ENCODE data around the gene NEUROD4.
"Not testable (repeated sequence)": the region's sequence is repeated elsewhere in the genome, so short reads cannot be mapped to it uniquely, and the experiment has no call there.

The NEUROD4 gene

DNA sequence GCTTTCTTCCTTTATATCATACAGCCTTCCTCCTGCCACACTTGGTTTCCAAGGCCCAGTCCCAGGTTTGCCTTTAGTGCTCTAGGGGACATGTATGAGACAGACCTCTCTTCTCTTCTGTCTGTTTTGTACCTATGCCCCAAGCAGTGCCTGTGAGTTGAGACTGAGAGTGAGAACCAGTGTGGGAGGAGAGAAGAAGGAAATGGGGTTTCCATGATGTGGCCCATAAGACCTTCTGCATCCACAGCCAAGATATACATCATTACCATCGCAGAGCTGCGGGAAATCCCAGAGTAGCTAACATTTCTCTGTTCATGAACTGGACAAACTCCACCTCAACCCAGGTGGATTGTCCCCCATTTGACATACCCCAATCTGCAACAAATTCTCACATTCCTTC is 38.0 kb upstream of the NEUROD4 start:
- Histone ChIP-seq H3K27ac (replicated peaks) (no peak overlapping the region), H3K4me3 (replicated peaks; ENCODE audit: insufficient read depth, low read length) (no peak overlapping the region), H3K27me3 (ENCODE audit: insufficient read depth, poor library complexity, severe bottlenecking) (no peaks in the 10 kb centered on the region)
- DNase-seq (ENCODE audit: low read depth in 1 of 2, low spot score in 1 of 2) = no peak
- TF ChIP-seq, protein P1, sequence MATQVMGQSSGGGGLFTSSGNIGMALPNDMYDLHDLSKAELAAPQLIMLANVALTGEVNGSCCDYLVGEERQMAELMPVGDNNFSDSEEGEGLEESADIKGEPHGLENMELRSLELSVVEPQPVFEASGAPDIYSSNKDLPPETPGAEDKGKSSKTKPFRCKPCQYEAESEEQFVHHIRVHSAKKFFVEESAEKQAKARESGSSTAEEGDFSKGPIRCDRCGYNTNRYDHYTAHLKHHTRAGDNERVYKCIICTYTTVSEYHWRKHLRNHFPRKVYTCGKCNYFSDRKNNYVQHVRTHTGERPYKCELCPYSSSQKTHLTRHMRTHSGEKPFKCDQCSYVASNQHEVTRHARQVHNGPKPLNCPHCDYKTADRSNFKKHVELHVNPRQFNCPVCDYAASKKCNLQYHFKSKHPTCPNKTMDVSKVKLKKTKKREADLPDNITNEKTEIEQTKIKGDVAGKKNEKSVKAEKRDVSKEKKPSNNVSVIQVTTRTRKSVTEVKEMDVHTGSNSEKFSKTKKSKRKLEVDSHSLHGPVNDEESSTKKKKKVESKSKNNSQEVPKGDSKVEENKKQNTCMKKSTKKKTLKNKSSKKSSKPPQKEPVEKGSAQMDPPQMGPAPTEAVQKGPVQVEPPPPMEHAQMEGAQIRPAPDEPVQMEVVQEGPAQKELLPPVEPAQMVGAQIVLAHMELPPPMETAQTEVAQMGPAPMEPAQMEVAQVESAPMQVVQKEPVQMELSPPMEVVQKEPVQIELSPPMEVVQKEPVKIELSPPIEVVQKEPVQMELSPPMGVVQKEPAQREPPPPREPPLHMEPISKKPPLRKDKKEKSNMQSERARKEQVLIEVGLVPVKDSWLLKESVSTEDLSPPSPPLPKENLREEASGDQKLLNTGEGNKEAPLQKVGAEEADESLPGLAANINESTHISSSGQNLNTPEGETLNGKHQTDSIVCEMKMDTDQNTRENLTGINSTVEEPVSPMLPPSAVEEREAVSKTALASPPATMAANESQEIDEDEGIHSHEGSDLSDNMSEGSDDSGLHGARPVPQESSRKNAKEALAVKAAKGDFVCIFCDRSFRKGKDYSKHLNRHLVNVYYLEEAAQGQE (IDR thresholded peaks at IDR 0.05; ENCODE audit: insufficient replicate concordance, low read depth) = no peak
- TF ChIP-seq GABPA (IDR thresholded peaks at IDR 0.05; ENCODE audit: low read depth) (no peak), SPI1 (IDR thresholded peaks at IDR 0.05; ENCODE audit: borderline replicate concordance, low read depth) (no peak), POLR2AphosphoS5 (IDR thresholded peaks at IDR 0.05; ENCODE audit: low read depth) (no peak)
- TF ChIP-seq, protein P2, sequence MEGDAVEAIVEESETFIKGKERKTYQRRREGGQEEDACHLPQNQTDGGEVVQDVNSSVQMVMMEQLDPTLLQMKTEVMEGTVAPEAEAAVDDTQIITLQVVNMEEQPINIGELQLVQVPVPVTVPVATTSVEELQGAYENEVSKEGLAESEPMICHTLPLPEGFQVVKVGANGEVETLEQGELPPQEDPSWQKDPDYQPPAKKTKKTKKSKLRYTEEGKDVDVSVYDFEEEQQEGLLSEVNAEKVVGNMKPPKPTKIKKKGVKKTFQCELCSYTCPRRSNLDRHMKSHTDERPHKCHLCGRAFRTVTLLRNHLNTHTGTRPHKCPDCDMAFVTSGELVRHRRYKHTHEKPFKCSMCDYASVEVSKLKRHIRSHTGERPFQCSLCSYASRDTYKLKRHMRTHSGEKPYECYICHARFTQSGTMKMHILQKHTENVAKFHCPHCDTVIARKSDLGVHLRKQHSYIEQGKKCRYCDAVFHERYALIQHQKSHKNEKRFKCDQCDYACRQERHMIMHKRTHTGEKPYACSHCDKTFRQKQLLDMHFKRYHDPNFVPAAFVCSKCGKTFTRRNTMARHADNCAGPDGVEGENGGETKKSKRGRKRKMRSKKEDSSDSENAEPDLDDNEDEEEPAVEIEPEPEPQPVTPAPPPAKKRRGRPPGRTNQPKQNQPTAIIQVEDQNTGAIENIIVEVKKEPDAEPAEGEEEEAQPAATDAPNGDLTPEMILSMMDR (IDR thresholded peaks at IDR 0.05; ENCODE audit: insufficient read depth, low read length) = no peak

DNA sequence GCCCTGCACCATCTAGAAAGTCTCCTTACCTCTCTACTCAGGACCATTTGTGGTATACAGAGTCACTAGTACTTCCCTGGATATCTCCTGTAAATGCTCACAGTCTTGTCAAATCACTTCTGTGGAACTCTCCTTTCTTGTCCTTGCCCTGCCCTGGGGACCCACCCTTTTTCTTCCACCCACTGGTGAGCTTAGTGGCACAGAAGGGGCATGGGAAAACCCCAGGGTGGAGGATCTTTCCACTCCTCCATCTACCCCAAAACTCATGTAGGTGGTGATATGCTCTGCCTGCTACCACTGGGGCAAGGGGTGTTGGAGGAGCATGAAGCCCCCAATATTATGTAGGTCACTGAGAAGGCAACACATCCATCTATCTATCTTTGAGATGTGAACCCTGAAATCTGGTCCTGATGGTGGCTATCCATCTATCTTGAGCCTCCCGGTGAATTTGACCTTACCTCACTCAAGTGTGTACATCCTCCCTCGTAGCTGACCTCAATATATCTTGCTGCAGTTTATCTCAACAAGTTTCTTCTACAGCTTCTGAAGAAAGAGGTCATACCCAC is 36.2 kb upstream of the NEUROD4 start:
- H3K4me3 ChIP-seq (replicated peaks; ENCODE audit: insufficient read depth, low read length) = no peak overlapping the region
- H3K27ac ChIP-seq (replicated peaks) = no peak overlapping the region
- H3K27me3 ChIP-seq (ENCODE audit: insufficient read depth, poor library complexity, severe bottlenecking) = no peaks in the 10 kb centered on the region
- no peak for TF ChIP-seq SPI1 (IDR thresholded peaks at IDR 0.05; ENCODE audit: borderline replicate concordance, low read depth)
- TF ChIP-seq, protein P1 (IDR thresholded peaks at IDR 0.05; ENCODE audit: insufficient replicate concordance, low read depth) = no peak
- TF ChIP-seq, protein P2 (IDR thresholded peaks at IDR 0.05; ENCODE audit: insufficient read depth, low read length) = no peak
- TF ChIP-seq GABPA (IDR thresholded peaks at IDR 0.05; ENCODE audit: low read depth) = no peak
- no peak for TF ChIP-seq POLR2AphosphoS5 (IDR thresholded peaks at IDR 0.05; ENCODE audit: low read depth)
- DNase-seq (ENCODE audit: low read depth in 1 of 2, low spot score in 1 of 2) = no peak

- H3K4me3 ChIP-seq (replicated peaks; ENCODE audit: insufficient read depth, low read length) = no peak within 1 kb of the TSS
- H3K27ac ChIP-seq (replicated peaks) = 0 out of 2 replicates have a peak within 1 kb of the TSS, but pooled peaks have one; percentile 6
- peak; percentile 17 to 92 for DNase-seq (ENCODE audit: low read depth in 1 of 2, low spot score in 1 of 2)
Measured at GRCh38 chr12:54984658-54985376, 35.0 kb upstream of the NEUROD4 start, which contains the start of gene TESPA1. Gene TESPA1 (minus strand): TSS chr12:54984762. CDS start chr12:54974562, 10,200 bp downstream.

GRCh38 chr12:54986773-54987172 is 33.0 kb upstream of the NEUROD4 start:
- not testable (repeated sequence) for H3K4me3 ChIP-seq (replicated peaks; ENCODE audit: insufficient read depth, low read length); H3K27ac ChIP-seq (replicated peaks); H3K27me3 ChIP-seq (ENCODE audit: insufficient read depth, poor library complexity, severe bottlenecking); DNase-seq (ENCODE audit: low read depth in 1 of 2, low spot score in 1 of 2)

More at GRCh38 chr12:54984658-54985376, 35.0 kb upstream of the NEUROD4 start, which contains the start of gene TESPA1:
- no peaks in the 10 kb centered on the region for H3K27me3 ChIP-seq (ENCODE audit: insufficient read depth, poor library complexity, severe bottlenecking)
- TF ChIP-seq POLR2AphosphoS5 (IDR thresholded peaks at IDR 0.05; ENCODE audit: low read depth) (peak; percentile 65), SPI1 (IDR thresholded peaks at IDR 0.05; ENCODE audit: borderline replicate concordance, low read depth) (peak; percentile 97), GABPA (IDR thresholded peaks at IDR 0.05; ENCODE audit: low read depth) (peak; percentile 93)
- TF ChIP-seq, protein P2 (IDR thresholded peaks at IDR 0.05; ENCODE audit: insufficient read depth, low read length) = no peak
- TF ChIP-seq, protein P1 (IDR thresholded peaks at IDR 0.05; ENCODE audit: insufficient replicate concordance, low read depth) = no peak

Data from HL-60 (cell line).